ACC112 (cell line): ENCODE measurements around the gene SLC39A5.

ENCODE experiments used
- H2AFZ ChIP-seq: fragments of 200-600 bp; sonication (generic); one replicate; pipeline ENCODE4 v1.6.0; 2017; ENCODE audit warnings: antibody characterized with exemption, low read length; ENCODE audit not compliant: unreplicated experiment
- H3K27ac ChIP-seq: fragments of 200-600 bp; sonication (generic); 2 replicates; pipeline ENCODE4 v1.5.1; 2014; ENCODE audit warnings: low read depth, mild to moderate bottlenecking, antibody characterized with exemption, low read length, moderate library complexity
- H3K27me3 ChIP-seq: fragments of 200-600 bp; sonication (generic); 2 replicates; pipeline ENCODE4 v1.6.1; 2014; ENCODE audit warnings: mild to moderate bottlenecking, antibody characterized with exemption, low read length, moderate library complexity, mixed read lengths; ENCODE audit not compliant: insufficient read depth
- H3K36me3 ChIP-seq: fragments of 200-600 bp; sonication (generic); 2 replicates; pipeline ENCODE4 v1.6.1; 2016; ENCODE audit warnings: mild to moderate bottlenecking, antibody characterized with exemption, low read length, moderate library complexity, mixed read lengths; ENCODE audit not compliant: insufficient read depth
- H3K4me1 ChIP-seq: fragments of 200-600 bp; sonication (generic); one replicate; pipeline ENCODE4 v1.6.1; 2016; ENCODE audit warnings: low read length, mixed read lengths; ENCODE audit not compliant: insufficient read depth, unreplicated experiment, control insufficient read depth
- H3K4me3 ChIP-seq: fragments of 200-600 bp; sonication (generic); 2 replicates; pipeline ENCODE4 v1.5.1; 2014; ENCODE audit warnings: mild to moderate bottlenecking, low read depth, low read length
- H3K79me2 ChIP-seq: fragments of 200-600 bp; sonication (generic); one replicate; pipeline ENCODE4 v1.6.0; 2016; ENCODE audit warnings: low read length; ENCODE audit not compliant: control insufficient read depth, unreplicated experiment, insufficient read depth

The SLC39A5 gene

DNA sequence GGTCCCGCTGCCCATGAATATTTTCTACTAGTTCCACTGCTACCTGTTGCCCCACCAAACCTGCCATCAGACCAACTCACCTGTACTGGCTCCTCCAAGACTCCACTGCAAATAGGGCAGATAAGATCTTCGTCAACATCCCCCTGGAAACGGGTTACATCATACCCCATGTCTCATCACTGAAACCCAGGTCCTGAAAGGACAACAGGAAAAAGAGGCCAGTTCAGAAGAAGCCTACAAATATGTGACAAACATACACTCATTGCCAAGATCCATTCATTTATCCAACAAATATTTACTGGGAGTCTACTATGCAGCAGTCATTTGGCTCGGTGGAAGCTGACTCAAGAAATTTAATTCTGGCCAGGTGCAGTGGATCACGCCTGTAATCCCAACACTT is 16.0 kb upstream of the SLC39A5 start:
- no peak overlapping the region for H3K27ac ChIP-seq
- no peaks in the 10 kb centered on the region for H3K27me3 ChIP-seq
- peaks cover 6% of the 10 kb centered on the region for H3K79me2 ChIP-seq
- H3K36me3 ChIP-seq: peaks cover 27% of the 10 kb centered on the region
- H3K4me1 ChIP-seq: no peaks in the 10 kb centered on the region
- no peak overlapping the region for H3K4me3 ChIP-seq
- no peak overlapping the region for H2AFZ ChIP-seq

DNA sequence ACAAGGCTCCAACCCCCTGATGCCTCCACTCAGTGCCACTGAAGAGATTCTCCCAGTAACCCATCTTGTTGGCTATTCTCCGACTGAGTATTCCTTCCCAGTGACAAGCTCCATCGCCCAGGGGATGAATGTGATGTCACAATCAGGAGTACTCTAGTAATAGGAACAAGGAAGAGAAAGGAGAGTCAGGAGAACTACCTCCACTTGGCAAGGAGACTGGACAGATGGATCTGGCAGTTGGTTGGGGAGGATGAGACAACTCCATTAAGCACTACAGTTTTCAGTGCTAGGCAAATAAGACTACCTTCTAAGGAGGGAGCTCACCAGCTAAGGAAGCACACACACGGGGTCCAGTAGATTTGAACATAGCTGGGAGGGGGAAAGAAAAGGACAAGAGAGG is 13.4 kb upstream of the SLC39A5 start:
- H3K27ac ChIP-seq: no peak overlapping the region
- peaks cover 24% of the 10 kb centered on the region for H3K36me3 ChIP-seq
- no peak overlapping the region for H2AFZ ChIP-seq
- H3K27me3 ChIP-seq: no peaks in the 10 kb centered on the region
- no peaks in the 10 kb centered on the region for H3K4me1 ChIP-seq
- H3K4me3 ChIP-seq: no peak overlapping the region
- peaks cover 13% of the 10 kb centered on the region for H3K79me2 ChIP-seq

DNA sequence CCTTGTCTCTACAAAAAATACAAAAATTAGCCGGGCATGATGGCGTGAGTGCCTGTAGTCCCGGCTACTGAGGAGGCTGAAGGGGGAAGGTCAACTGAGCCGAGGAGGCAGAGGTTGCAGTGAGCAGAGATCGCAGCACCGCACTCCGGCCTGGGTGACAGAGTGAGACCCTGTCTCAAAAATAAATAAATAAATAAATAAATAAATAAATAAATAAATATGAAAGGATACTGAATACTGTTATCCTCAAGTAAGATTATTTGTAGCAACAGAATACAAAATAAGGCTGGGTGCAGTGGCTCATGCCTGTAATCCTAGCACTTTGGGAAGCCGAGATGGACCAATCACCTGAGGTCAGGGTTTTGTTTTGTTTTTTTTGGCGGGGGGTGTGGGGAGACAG is 10.0 kb upstream of the SLC39A5 start:
- H3K4me1 ChIP-seq: peaks cover 7% of the 10 kb centered on the region
- no peak overlapping the region; the same call in 1 of the 2 replicates for H3K4me3 ChIP-seq
- no peaks in the 10 kb centered on the region for H3K27me3 ChIP-seq
- no peak overlapping the region for H3K27ac ChIP-seq
- no peak overlapping the region for H2AFZ ChIP-seq
- peaks cover 7% of the 10 kb centered on the region for H3K36me3 ChIP-seq
- H3K79me2 ChIP-seq: peaks cover 16% of the 10 kb centered on the region

DNA sequence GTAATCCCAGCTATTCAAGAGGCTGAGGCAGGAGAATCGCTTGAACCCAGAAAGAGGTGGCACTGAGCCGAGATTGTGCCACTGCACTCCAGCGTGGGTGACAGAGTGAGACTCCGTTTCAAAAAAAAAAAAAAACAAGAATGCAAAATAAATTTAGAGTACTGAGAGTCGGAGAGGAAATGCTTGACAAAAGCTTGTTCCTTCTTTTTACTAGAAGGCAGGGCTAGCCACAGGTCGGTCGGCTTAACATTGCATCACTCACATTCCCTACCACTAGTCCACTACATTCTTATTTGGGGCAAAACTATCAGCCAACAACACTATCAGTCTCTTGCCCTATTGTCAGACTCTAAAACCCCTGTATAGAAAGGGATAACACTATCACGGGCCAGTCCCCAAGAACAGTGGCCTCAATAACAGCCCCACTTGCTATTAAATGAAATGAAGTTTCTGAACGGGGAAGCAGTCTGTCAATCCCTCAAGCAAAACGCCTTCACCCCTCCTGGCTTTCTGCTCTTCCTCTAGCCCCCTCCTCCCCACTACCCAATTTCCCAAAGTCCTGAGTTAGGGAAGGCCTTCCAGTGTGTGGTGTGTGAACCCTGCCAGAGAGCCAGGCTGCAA is 9.1 kb upstream of the SLC39A5 start:
- Histone ChIP-seq H2AFZ (no peak overlapping the region), H3K79me2 (peaks cover 14% of the 10 kb centered on the region), H3K27ac (peak overlapping the region; percentile 86), H3K36me3 (peaks cover 3% of the 10 kb centered on the region), H3K27me3 (no peaks in the 10 kb centered on the region), H3K4me1 (peaks cover 10% of the 10 kb centered on the region), H3K4me3 (peak overlapping the region; percentile 79)

DNA sequence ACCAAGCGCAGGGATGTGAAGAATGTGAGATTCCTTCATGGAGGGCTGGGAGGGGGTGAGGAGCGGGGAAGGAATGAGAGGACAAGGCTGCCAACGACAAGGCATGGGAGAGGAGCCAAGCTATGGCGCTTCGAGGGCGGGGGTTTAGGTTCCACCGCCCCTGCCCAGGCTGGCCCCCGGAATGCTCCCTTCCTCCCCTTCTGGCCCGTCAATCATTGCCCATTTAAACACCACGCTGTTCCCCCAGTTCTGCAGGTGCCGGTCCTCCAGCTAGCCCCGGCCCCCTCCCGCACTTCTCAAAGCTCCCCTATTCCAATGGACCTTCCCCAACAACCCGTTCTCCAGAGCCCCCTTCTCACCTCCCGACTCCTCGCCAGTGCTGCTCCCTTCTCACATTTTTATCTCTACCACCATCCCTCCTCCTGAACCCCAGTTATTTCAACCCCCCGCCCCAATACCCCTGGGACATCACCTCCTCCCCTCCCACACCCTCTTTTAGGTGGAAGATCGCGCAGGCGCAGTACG is 8.6 kb upstream of the SLC39A5 start:
- no peaks in the 10 kb centered on the region for H3K27me3 ChIP-seq
- H3K79me2 ChIP-seq: peaks cover 14% of the 10 kb centered on the region
- H3K36me3 ChIP-seq: peaks cover 3% of the 10 kb centered on the region; the same call in 1 of the 2 replicates
- peak overlapping the region; percentile 2 for H2AFZ ChIP-seq
- H3K27ac ChIP-seq: peak overlapping the region; percentile 86
- H3K4me3 ChIP-seq: peak overlapping the region; percentile 79
- peaks cover 10% of the 10 kb centered on the region for H3K4me1 ChIP-seq

DNA sequence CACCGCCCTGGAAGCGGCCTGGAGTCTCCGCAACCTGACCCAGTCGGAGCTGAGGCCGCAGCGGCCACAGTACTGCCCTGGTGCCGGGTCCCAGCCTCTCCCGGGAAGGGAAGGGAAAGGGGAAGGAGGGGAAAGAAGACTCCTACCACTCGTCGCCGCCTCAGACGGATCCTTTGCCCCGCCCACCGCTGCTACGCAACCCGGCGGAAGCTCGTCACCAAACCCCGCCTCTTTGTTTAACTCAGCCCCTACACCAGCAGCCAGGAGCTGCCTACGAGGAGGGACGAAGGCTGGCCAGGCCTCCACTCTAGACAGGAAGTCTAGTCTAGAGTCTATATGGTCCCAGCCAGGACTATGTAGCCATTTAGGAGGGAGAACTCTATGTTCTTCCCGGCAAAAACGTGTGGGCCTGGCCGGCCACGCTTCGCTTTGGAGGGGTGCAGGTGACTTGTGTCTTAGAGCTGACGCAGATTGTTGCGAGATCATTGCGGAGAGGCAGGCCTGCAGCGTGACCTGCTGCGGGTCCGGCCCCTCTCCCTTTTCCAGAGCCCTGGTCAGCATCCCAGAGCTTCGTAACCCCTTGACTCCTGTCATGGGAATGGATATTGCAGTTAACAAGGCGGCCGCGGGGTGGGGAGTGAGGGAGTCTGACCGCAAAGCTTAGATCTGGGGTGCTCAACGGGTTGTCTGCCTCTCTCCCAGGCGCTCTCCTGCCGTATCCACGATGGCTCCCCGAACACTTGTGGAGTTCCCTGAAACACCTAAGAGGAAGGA is 7.9 kb upstream of the SLC39A5 start, which contains the start of gene RNF41:
RNF41 (minus strand) TSS at position 166 of the 774 bp plus-strand sequence. CDS start 7,875 bp downstream, outside the sequence.
- Histone ChIP-seq H2AFZ (peak within 1 kb of the TSS; percentile 6), H3K4me3 (peak within 1 kb of the TSS; percentile 79), H3K27me3 (no peaks in the 10 kb centered on the region), H3K79me2 (peaks cover 14% of the 10 kb centered on the region), H3K4me1 (peaks cover 10% of the 10 kb centered on the region), H3K36me3 (no peaks in the 10 kb centered on the region), H3K27ac (peak within 1 kb of the TSS; percentile 86)

DNA sequence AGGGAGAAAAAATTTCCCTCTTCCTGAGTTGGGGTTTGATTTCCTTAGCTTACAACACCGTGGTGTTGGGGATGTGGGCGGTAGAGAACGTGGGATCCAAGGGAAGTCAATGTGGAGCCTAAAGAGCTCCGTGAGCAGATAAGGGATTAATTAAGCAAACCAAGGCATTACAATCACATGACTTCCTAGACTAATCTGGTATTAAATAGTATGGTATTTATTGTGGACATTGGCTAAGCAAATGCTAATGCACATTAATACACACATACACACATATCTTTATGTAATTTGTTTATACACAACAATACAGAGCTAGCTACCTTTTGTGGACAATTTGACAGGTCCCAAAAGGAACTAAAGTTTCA is 7.3 kb upstream of the SLC39A5 start:
- H3K4me3 ChIP-seq: peak overlapping the region; percentile 79
- peaks cover 12% of the 10 kb centered on the region for H3K79me2 ChIP-seq
- peaks cover 10% of the 10 kb centered on the region for H3K4me1 ChIP-seq
- no peaks in the 10 kb centered on the region for H3K27me3 ChIP-seq
- peak overlapping the region; percentile 86 for H3K27ac ChIP-seq
- H2AFZ ChIP-seq: peak overlapping the region; percentile 6
- no peaks in the 10 kb centered on the region for H3K36me3 ChIP-seq

DNA sequence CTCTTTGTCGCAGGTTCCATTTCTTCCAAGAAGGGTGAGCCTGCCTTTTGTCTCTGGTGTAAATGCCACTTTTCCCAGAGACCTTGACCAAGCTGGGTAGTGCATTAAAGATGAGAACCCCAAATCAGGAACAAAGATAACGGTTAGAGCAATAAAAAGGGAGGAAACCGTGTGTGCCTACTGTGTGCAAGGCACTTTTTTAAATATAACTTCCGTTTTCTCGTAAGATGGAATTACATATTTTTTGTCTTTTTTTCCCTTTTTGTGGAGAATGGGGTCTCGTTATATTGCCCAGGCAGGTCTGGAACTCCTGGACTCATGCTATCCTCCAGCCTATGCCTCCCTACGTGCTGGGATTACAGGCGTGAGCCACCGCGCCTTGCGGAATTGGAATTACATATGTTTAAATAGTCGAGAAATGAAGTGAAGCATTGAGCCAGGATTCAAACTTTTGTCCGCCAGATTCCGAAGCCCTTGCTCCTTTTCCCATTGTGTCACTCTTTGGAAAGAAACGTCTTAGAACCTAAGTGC is 6.2 kb upstream of the SLC39A5 start:
- Histone ChIP-seq H2AFZ (peak overlapping the region; percentile 0), H3K36me3 (no peaks in the 10 kb centered on the region), H3K4me1 (peaks cover 10% of the 10 kb centered on the region), H3K27ac (no peak overlapping the region), H3K79me2 (peaks cover 10% of the 10 kb centered on the region), H3K4me3 (peak overlapping the region; percentile 95), H3K27me3 (no peaks in the 10 kb centered on the region)

DNA sequence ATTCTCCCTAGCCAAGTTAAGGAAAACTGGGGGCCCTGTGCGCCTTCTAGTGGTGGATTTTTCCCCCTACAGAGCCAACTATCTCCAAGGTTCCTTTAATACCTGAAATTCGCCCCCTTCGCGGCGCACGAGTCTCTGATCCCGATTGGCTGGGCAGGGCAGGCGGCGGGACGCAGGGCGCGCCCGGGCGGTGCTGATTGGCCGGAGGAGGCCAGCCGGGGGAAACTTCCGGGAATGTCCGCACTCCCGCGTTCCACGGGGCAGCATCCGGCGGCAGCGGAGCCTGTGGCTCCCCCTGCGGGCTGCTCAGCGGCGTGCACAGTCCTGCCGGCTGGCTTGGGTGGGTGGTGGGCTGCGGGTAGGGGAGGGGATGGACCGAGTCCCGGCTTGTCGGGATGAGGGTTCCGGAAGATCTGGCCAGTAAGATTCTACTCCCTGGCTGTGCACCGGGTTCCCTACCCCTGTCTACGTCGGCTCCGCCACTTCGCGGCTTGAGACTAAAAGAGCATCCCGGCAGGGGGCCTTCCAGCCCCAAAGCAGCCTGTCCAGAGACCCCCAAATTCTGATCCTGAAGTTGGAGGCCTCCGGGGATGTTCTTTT is 5.6 kb upstream of the SLC39A5 start, which contains the start of gene NABP2:
NABP2 (plus strand) TSS at position 241 of the 600 bp plus-strand sequence. CDS start 515 bp downstream, outside the sequence.
- Histone ChIP-seq H3K4me1 (peaks cover 10% of the 10 kb centered on the region), H3K79me2 (peaks cover 9% of the 10 kb centered on the region), H3K27me3 (no peaks in the 10 kb centered on the region), H2AFZ (peak within 1 kb of the TSS; percentile 86), H3K4me3 (peak within 1 kb of the TSS; percentile 95), H3K27ac (no peak within 1 kb of the TSS), H3K36me3 (no peaks in the 10 kb centered on the region)

DNA sequence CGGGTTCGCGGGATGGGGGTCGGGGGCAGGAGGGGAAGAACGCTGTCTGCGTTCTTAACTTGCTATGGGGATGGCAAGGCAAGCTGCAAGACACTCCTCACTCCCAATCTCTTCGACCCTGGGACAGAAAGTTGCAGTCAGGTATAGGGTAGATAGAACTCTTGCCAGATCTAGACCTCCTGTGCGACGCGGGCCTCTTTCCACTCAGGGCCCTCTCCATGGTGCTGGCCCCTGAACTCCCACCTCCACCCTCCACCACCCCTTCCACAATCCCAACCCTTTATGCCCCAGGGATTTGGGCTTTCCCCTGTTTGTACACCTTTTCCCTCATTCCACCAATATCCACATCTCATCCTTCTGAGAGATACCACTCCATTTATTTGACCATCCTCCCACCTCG is 4.9 kb upstream of the SLC39A5 start:
- Histone ChIP-seq H3K79me2 (peaks cover 3% of the 10 kb centered on the region), H2AFZ (peak overlapping the region; percentile 86), H3K4me1 (peaks cover 10% of the 10 kb centered on the region), H3K27ac (no peak overlapping the region), H3K36me3 (no peaks in the 10 kb centered on the region), H3K4me3 (peak overlapping the region; percentile 95), H3K27me3 (no peaks in the 10 kb centered on the region)
